Measurements from ENCODE around the gene RGS7. TPM values are rescaled to one million over a fixed set of nuclear protein-coding genes. Genes with fewer than 3 reads are reported as not detected.
"Not testable (repeated sequence)": the region's sequence is repeated elsewhere in the genome, so short reads cannot be mapped to it uniquely, and the experiment has no call there.

Gene RGS7
- polyA plus RNA-seq, 3 donors from 2014 or later = not detected

DNA sequence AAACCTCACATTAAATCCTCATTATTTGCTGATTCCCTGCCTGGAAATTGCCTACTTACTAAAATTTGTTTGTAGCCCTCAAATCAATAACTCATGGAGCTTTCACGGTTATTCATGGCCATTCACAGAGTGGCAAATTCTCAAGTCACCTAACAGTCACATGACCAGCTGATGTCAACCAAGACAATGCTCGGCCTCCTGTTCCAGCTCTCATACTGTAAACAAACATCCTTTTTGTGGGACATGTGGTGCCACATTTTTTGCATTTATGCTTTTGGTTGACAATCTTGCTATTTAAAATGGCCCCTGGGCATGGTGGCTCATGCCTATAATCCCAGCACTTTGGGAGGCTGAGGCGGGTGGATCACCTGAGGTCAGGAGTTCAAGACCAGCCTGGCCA is 473.5 kb downstream of the RGS7 start:
- H3K4me3 Mint-ChIP-seq = no peak overlapping the region
- H3K27ac Mint-ChIP-seq = no peak overlapping the region
- DNase-seq = no peak
- H3K4me1 Mint-ChIP-seq = no peaks in the 10 kb centered on the region
- no peaks in the 10 kb centered on the region for H3K36me3 Mint-ChIP-seq
- peaks cover 0 to 1% (median 0%) of the 10 kb centered on the region in 3 donors for H3K27me3 Mint-ChIP-seq (ENCODE audit: low read depth in 3 of 3)
- H3K9me3 Mint-ChIP-seq = peaks cover 3 to 13% (median 6%) of the 10 kb centered on the region in 6 donors

DNA sequence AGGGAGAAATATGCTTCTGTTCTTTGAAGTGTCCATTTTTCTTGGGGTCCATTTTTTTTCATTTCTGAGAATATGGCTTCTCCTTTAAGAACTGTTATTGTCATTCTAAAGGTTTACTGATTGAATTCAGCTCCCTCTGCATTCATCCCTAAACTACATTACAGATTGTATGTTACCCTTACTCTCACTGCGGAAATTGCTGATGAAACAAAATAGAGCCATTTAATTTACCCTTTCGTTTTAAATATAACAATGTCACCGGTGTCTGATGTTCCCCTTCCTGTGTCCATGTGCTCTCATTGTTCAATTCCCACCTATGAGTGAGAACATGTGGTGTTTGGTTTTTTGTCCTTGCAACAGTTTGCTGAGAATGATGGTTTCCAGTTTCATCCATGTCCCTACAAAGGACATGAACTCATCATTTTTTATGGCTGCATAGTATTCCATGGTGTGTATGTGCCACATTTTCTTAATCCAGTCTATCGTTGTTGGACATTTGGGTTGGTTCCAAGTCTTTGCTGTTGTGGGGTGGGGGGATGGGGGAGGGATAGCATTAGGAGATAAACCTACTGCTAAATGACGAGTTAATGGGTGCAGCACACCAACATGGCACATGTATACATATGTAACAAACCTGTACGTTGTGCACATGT is 474.2 kb downstream of the RGS7 start:
- not testable (repeated sequence) for H3K4me3 Mint-ChIP-seq; DNase-seq; H3K27me3 Mint-ChIP-seq (ENCODE audit: low read depth in 3 of 3); H3K4me1 Mint-ChIP-seq; H3K27ac Mint-ChIP-seq; H3K36me3 Mint-ChIP-seq
- H3K9me3 Mint-ChIP-seq = peaks cover 3 to 19% (median 7%) of the 10 kb centered on the region in 6 donors

DNA sequence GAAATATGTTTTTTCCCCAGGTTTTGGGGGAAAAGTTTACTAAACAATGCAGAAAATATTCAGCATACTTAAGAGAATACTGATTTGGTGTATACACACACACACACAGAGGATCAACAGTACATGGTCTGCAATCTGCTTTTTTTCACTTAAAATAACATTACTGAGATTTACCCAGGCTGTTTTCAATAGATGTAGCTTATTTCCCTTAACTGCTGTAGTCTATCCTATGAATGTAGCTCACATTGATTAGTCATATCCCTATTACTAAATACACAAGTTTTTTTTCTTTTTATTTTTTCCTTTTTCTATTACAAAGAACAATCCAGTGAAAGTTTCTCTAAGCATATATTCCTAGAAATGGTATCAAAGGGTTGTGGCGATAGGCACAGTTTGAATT is 478.4 kb downstream of the RGS7 start:
- H3K4me3 Mint-ChIP-seq = no peak overlapping the region
- H3K27ac Mint-ChIP-seq = no peak overlapping the region

DNA sequence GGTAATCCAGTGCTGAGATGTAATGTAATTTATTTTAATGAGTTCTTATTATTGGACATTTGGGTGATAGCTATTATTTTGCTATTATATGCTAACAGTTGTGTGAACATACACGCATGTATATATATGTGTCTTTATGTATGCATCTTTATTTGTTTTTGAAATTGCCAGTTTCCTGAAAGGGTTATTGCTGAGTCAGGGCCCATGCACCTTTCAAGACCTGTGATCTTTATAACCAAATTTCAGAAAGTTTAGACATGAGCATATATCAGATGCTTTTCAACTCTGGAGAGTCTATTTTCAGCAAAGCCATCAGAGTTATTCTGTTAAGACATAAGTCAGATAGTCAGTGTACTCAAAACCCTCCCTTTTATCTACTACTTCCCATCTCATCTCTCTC is 479.4 kb downstream of the RGS7 start:
- Mint-ChIP-seq H3K27ac (no peak overlapping the region), H3K27me3 (ENCODE audit: low read depth in 3 of 3) (peaks cover 0 to 2% (median 0%) of the 10 kb centered on the region in 3 donors), H3K36me3 (no peaks in the 10 kb centered on the region), H3K4me3 (no peak overlapping the region), H3K4me1 (no peaks in the 10 kb centered on the region), H3K9me3 (peaks cover 0 to 24% (median 8%) of the 10 kb centered on the region in 6 donors)
- no peak for DNase-seq

More for the DNA sequence above, 478.4 kb downstream of the RGS7 start:
- DNase-seq = no peak
- Mint-ChIP-seq H3K27me3 (ENCODE audit: low read depth in 3 of 3) (peaks cover 0 to 2% (median 1%) of the 10 kb centered on the region in 3 donors), H3K36me3 (no peaks in the 10 kb centered on the region), H3K4me1 (no peaks in the 10 kb centered on the region), H3K9me3 (peaks cover 2 to 24% (median 8%) of the 10 kb centered on the region in 6 donors)

DNA sequence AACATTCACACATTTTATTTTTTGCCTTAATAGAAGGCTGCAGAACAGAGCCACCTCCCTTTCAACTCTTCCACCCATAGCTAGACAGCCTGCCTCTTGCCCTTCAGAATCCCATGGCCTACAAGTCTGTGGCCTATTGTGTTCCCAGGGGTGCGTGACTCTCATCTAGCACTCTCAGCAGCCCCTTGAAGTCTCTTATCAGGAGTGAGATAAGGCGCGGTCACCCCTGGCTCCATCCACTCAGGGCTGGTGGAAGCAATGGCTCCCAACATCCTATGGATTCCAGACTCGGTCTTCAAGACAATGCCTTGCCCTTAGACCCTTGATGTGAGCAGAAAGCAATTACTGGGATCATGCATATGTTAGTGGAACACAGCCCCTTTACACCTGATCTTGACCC is 480.9 kb downstream of the RGS7 start:
- H3K4me1 Mint-ChIP-seq = no peaks in the 10 kb centered on the region
- DNase-seq = no peak
- no peak overlapping the region for H3K4me3 Mint-ChIP-seq
- no peak overlapping the region for H3K27ac Mint-ChIP-seq
- peaks cover 0 to 2% (median 0%) of the 10 kb centered on the region in 3 donors for H3K27me3 Mint-ChIP-seq (ENCODE audit: low read depth in 3 of 3)
- no peaks in the 10 kb centered on the region for H3K36me3 Mint-ChIP-seq
- peaks cover 1 to 22% (median 8%) of the 10 kb centered on the region in 6 donors for H3K9me3 Mint-ChIP-seq

DNA sequence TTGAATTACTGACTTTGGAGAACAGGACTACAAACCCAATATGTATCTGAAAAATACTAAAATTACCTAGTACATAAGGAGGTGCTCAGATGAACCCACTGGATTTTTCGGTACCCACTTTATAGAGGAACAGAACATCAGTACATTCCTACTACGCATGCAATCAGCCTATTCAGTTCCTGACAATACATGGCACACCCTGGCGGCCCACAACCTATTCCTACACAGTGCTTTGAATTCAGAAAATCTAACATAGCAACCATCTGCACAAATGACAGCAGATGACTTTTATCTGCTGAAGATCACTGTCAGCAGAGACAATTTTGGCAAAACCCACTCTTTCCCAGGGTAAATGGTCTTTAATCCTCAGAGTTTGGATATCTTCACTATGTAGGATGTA is 487.9 kb downstream of the RGS7 start:
- H3K36me3 Mint-ChIP-seq = no peaks in the 10 kb centered on the region
- H3K9me3 Mint-ChIP-seq = peaks cover 0 to 11% (median 2%) of the 10 kb centered on the region in 6 donors
- H3K27ac Mint-ChIP-seq = no peak overlapping the region
- no peak overlapping the region for H3K4me3 Mint-ChIP-seq
- no peaks in the 10 kb centered on the region for H3K4me1 Mint-ChIP-seq
- DNase-seq = no peak
- H3K27me3 Mint-ChIP-seq (ENCODE audit: low read depth in 3 of 3) = peaks cover 0 to 2% (median 0%) of the 10 kb centered on the region in 3 donors

DNA sequence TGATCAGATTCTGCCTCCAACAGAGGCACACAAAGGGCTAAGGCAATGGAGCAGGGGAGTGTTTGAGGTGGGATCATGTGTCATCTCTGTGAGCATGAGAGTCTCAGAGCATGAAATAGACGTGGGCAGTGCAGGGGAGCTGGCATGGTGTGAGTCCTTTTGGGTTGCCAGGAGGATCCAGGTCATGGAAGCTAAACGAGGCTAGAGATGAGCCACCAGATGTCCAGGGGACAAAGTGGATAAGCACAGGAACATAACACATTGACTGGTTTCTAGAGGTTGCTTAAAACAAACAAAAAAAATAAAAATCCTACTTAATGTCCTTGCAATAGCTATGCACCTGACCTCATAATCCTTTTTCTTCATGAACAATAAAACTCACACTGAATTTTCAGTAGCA is 490.3 kb downstream of the RGS7 start:
- Mint-ChIP-seq H3K27ac (no peak overlapping the region), H3K36me3 (no peaks in the 10 kb centered on the region), H3K4me1 (no peaks in the 10 kb centered on the region), H3K27me3 (ENCODE audit: low read depth in 3 of 3) (peaks cover 0 to 2% (median 0%) of the 10 kb centered on the region in 3 donors), H3K9me3 (peaks cover 0 to 11% (median 2%) of the 10 kb centered on the region in 6 donors), H3K4me3 (no peak overlapping the region)
- DNase-seq = no peak

DNA sequence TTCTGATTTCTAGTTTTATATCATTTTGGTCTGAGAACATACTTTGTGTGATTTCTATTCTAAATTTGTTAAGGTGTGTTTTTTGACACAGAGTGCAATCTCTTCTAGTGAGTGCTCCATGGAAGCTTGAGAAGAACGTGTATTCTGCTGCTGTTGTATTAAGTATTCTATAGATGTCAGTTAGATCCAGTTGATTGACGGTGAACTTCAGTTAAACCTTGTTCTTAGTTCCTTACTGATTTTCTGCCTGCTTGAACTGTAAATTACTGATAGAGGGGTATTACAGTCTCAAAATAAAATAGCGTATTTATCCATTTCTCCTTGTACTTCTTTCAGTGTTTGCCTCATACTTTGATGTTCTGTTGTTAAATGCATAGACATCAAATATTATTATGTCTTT is 497.0 kb downstream of the RGS7 start:
- H3K4me1 Mint-ChIP-seq = no peaks in the 10 kb centered on the region
- H3K27me3 Mint-ChIP-seq (ENCODE audit: low read depth in 3 of 3) = peaks cover 0 to 1% (median 0%) of the 10 kb centered on the region in 3 donors

DNA sequence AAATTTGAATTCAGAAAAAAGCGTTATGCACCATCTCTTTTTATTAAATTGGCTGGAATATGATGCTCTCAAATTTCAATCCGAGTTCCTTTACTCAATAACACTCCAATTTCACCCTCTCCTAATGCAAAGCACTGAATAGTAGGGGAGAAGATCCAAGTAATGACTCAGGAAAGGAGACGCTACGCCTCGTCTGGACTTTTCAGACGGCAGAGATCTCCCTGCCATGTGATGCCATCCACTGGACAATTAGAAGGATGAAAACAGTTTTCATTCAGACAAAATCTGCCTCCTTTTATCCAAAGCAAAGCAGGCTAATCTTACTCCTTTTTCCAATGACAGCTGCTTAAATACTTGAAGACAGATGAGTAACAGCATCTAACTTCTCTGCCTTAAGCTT is 502.6 kb downstream of the RGS7 start:
- no peak for DNase-seq
- no peak overlapping the region for H3K4me3 Mint-ChIP-seq
- no peaks in the 10 kb centered on the region for H3K36me3 Mint-ChIP-seq

More for the DNA sequence above, 497.0 kb downstream of the RGS7 start:
- H3K36me3 Mint-ChIP-seq = no peaks in the 10 kb centered on the region
- no peak for DNase-seq
- peaks cover 0 to 4% (median 3%) of the 10 kb centered on the region in 6 donors for H3K9me3 Mint-ChIP-seq
- no peak overlapping the region for H3K4me3 Mint-ChIP-seq
- no peak overlapping the region for H3K27ac Mint-ChIP-seq

DNA sequence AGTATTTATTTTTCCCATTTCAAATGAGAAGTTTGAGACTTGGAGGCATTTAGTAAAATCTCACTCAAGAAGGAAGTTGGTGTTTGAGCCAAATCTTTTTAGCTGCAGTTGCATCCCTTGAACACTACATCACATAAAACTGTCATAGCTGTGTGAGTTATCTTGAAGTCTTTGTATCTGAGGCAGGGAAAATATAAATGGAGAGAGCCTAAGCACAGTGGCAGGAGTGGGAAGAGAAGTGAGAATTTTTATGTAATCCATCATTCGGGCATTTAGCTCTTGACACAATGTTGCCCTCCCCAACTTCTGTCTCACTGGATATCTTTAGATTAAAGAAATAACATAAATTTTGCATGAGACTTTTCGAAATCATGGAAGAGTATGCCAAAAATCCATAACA is 509.7 kb downstream of the RGS7 start:
- no peak for DNase-seq
- no peak overlapping the region for H3K4me3 Mint-ChIP-seq
- no peaks in the 10 kb centered on the region for H3K4me1 Mint-ChIP-seq
- no peaks in the 10 kb centered on the region for H3K36me3 Mint-ChIP-seq
- no peak overlapping the region for H3K27ac Mint-ChIP-seq
- no peaks in the 10 kb centered on the region for H3K27me3 Mint-ChIP-seq (ENCODE audit: low read depth in 3 of 3)
- peaks cover 0 to 15% (median 5%) of the 10 kb centered on the region in 6 donors for H3K9me3 Mint-ChIP-seq

More for the DNA sequence above, 502.6 kb downstream of the RGS7 start:
- no peak overlapping the region for H3K27ac Mint-ChIP-seq
- peaks cover 0 to 1% (median 0%) of the 10 kb centered on the region in 3 donors for H3K27me3 Mint-ChIP-seq (ENCODE audit: low read depth in 3 of 3)
- no peaks in the 10 kb centered on the region for H3K4me1 Mint-ChIP-seq
- peaks cover 0 to 15% (median 3%) of the 10 kb centered on the region in 6 donors for H3K9me3 Mint-ChIP-seq

DNA sequence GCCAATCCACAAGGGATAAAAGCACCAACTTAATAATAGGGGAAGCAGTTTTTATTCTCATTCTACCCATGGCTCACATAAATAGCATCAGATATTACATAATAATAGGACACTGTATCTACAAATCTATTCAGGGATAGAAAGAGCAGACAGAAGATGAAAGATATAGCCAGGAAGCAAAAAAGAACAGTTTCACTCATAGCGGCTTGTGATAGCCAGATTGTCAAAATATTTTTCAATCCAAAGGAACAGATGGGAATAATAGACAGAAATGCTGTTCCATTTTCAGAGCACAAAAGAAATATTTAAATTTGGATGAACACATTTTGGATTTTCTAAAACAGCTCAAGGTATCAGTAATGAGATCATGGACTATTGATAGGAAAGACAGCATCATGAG is 512.5 kb downstream of the RGS7 start:
- Mint-ChIP-seq H3K36me3 (no peaks in the 10 kb centered on the region), H3K4me1 (no peaks in the 10 kb centered on the region), H3K27ac (no peak overlapping the region), H3K27me3 (ENCODE audit: low read depth in 3 of 3) (peaks cover 0 to 2% (median 0%) of the 10 kb centered on the region in 3 donors), H3K9me3 (peaks cover 0 to 6% (median 3%) of the 10 kb centered on the region in 6 donors), H3K4me3 (no peak overlapping the region)
- DNase-seq = no peak

DNA sequence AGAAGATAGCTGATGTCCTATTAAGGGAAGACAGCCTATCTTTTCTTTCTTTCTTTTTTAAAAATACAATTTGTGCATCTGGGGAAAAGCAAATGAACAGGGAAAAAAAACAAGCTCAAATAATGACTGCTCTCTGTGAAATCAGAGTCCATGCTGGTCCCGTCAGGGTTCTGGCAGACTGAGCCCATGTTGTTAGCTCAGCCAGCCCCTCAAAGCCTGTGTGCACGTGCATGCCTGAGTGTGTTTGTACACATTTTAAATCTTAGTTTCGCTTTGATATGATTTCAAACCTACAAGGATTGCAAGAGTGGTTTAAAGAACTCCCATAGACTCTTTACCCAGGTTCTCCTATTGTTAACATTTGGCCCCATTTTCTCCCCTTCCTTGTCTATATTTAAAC is 513.2 kb downstream of the RGS7 start:
- Mint-ChIP-seq H3K27ac (no peak overlapping the region), H3K4me1 (no peaks in the 10 kb centered on the region), H3K4me3 (no peak overlapping the region), H3K9me3 (peaks cover 0 to 4% (median 3%) of the 10 kb centered on the region in 6 donors), H3K27me3 (ENCODE audit: low read depth in 3 of 3) (peaks cover 0 to 2% (median 0%) of the 10 kb centered on the region in 3 donors), H3K36me3 (no peaks in the 10 kb centered on the region)
- no peak for DNase-seq

DNA sequence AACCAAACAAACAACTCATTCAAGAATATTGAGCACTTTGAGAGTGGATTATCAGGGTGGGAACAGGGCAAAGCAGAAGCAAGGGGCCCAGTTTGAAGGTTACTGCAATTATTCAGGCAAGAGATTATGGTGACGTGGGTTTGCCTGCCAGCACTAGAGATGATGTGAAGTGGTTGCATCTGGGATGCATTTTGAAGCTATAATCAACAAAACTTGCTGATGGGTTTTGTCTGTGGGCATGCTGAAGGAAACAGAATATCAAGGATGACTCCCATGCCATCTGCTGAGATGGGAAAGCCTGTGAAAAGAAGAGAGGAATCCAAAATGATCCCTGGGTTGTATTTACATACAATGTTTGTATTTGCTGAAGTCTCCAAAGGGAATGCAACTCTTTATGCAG is 520.7 kb downstream of the RGS7 start:
- H3K4me1 Mint-ChIP-seq = no peaks in the 10 kb centered on the region
- no peak overlapping the region for H3K27ac Mint-ChIP-seq
- DNase-seq = no peak
- H3K4me3 Mint-ChIP-seq = no peak overlapping the region
- H3K9me3 Mint-ChIP-seq = peaks cover 0 to 12% (median 2%) of the 10 kb centered on the region in 6 donors
- H3K36me3 Mint-ChIP-seq = no peaks in the 10 kb centered on the region
- H3K27me3 Mint-ChIP-seq (ENCODE audit: low read depth in 3 of 3) = peaks cover 0 to 2% (median 2%) of the 10 kb centered on the region in 3 donors

DNA sequence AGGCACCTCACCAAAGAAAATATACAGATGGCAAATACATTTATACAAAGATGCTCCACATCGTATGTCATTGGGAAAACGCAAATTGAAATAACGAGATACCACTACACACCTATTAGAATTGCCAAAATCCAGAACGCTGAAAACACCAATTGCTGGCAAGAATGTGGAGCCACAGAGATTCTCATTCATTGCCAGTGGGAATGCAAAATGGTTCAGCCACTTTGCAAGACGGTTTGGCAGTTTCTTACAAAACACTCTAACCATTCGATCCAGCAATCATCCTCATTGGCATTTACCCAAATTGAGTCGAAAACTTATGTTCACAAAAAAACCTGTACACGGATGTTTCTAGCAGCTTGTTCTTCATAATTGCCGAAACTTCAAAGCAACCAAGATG is 521.7 kb downstream of the RGS7 start:
- Mint-ChIP-seq H3K36me3 (no peaks in the 10 kb centered on the region), H3K27ac (no peak overlapping the region), H3K27me3 (ENCODE audit: low read depth in 3 of 3) (peaks cover 0 to 2% (median under 1%) of the 10 kb centered on the region in 3 donors), H3K9me3 (peaks cover 0 to 8% (median 0%) of the 10 kb centered on the region in 6 donors), H3K4me1 (no peaks in the 10 kb centered on the region), H3K4me3 (no peak overlapping the region)
- DNase-seq = no peak

DNA sequence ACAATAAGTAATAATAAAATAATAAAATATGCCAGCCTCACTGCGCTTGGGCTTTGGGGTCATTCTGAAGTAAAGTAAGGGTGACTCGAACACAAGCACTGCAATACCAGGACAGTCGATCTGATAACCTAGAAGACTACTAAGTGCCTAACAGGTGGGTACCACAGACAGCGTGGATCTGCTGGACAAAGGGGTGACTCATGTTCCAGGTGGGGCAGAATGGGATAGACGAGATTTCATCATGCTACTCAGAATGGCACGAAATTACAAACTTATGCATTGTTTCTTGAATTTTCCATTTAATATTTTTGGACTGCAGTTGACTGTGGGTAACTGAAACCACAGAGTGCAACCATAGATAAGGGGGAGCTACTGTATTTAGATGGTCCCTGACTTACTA is 523.9 kb downstream of the RGS7 start:
- Mint-ChIP-seq H3K4me3 (no peak overlapping the region), H3K36me3 (no peaks in the 10 kb centered on the region), H3K27ac (no peak overlapping the region), H3K27me3 (ENCODE audit: low read depth in 3 of 3) (peaks cover 0 to 3% (median 2%) of the 10 kb centered on the region in 3 donors), H3K9me3 (peaks cover 0 to 8% (median 0%) of the 10 kb centered on the region in 6 donors), H3K4me1 (no peaks in the 10 kb centered on the region)
- DNase-seq = no peak

Measured in immature natural killer cell (primary cell).